NOMO-1 treated with dmso at 0.1 percent for 144 hours (cell line): Measurements from ENCODE around the gene SPINT2.
"Not testable (repeated sequence)": the region's sequence is repeated elsewhere in the genome, so short reads cannot be mapped to it uniquely, and the experiment has no call there.

Experiments used
- DNase-seq: peaks from one replicate; lab custom pipeline; 2025; ENCODE audit not compliant: unreplicated experiment; lab: John Stamatoyannopoulos, UW

Gene SPINT2

GRCh38 chr19:38318660-38319059 is 54.3 kb downstream of the SPINT2 start:
- no peak for DNase-seq

GRCh38 chr19:38319421-38320258 is 55.3 kb downstream of the SPINT2 start, which contains the start of gene KCNK6:
Gene KCNK6 (plus strand): TSS chr19:38319845. CDS start chr19:38319951, 106 bp downstream.
- DNase-seq: no peak

- DNase-seq: no peak
Observed at GRCh38 chr19:38320969-38321339, 56.6 kb downstream of the SPINT2 start.

GRCh38 chr19:38321646-38322196 is 57.3 kb downstream of the SPINT2 start:
- no peak for DNase-seq

- DNase-seq: no peak
Observed at GRCh38 chr19:38323291-38323690, 58.9 kb downstream of the SPINT2 start.

GRCh38 chr19:38324431-38324830 is 60.1 kb downstream of the SPINT2 start:
- DNase-seq: no peak

- DNase-seq: no peak
Observed at GRCh38 chr19:38326591-38326990, 62.2 kb downstream of the SPINT2 start.

GRCh38 chr19:38329651-38330050 is 65.3 kb downstream of the SPINT2 start:
- no peak for DNase-seq

- DNase-seq: no peak
Observed at GRCh38 chr19:38331728-38332127, 67.4 kb downstream of the SPINT2 start.

GRCh38 chr19:38333245-38333644 is 68.9 kb downstream of the SPINT2 start:
- DNase-seq: no peak

- peak; percentile 97 for DNase-seq
Observed at GRCh38 chr19:38335949-38336637, 71.7 kb downstream of the SPINT2 start.

GRCh38 chr19:38336638-38337359 is 72.4 kb downstream of the SPINT2 start:
- peak; percentile 98 for DNase-seq

GRCh38 chr19:38337360-38337653 is 72.9 kb downstream of the SPINT2 start:
- no peak for DNase-seq

GRCh38 chr19:38339011-38339410 is 74.6 kb downstream of the SPINT2 start:
- DNase-seq: not testable (repeated sequence)

- DNase-seq: no peak
Observed at GRCh38 chr19:38340927-38341326, 76.6 kb downstream of the SPINT2 start.
